Measurements from ENCODE around the gene SLC25A47.
"Not testable (repeated sequence)": the region's sequence is repeated elsewhere in the genome, so short reads cannot be mapped to it uniquely, and the experiment has no call there.

SLC25A47 gene, protein sequence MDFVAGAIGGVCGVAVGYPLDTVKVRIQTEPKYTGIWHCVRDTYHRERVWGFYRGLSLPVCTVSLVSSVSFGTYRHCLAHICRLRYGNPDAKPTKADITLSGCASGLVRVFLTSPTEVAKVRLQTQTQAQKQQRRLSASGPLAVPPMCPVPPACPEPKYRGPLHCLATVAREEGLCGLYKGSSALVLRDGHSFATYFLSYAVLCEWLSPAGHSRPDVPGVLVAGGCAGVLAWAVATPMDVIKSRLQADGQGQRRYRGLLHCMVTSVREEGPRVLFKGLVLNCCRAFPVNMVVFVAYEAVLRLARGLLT

DNA sequence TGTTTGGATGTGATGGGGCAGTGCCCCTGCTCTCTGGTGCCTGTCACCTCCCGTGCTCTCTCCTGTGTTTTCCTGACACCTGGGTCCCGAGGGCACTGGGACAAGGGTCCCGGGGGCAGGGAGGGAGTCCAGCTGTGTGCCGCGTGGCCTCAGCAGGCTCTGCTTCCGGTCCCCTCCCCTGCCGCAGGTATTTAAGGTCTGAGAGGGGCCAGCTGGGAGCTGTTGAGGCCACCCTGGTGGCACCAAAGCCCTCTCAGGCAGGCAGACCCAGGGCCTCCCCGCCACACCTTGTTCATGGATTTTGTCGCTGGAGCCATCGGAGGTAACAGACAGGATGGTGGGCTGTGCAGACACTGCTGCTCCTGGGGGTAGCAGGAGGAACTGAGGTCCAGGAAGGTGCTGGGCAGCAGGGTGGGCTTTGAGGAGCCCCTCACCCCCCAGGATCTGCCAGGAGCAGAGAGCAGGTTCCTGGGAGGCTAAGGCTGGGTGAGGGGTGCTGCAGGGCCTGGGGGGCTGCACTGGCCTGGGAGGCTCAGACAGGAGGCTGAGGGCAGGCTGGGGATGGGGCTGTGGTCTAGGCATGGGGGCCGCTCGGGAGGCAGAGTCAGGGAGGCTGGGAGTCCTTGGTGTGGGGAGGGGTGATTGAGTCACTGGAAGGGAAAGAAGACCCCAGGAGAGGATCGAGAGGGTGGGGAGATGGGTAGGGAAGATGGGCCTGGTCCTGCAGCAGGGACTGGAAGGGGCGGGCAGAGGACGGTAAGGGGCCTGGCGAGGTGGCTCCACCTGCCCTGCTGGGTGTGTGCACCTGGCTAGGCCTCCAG, at the start of gene SLC25A47:
Gene SLC25A47, plus strand, starts transcription at position 219 of the 821 bp plus-strand sequence. Its CDS starts 76 bp downstream, at position 295.
- no peak for DNase-seq

DNA sequence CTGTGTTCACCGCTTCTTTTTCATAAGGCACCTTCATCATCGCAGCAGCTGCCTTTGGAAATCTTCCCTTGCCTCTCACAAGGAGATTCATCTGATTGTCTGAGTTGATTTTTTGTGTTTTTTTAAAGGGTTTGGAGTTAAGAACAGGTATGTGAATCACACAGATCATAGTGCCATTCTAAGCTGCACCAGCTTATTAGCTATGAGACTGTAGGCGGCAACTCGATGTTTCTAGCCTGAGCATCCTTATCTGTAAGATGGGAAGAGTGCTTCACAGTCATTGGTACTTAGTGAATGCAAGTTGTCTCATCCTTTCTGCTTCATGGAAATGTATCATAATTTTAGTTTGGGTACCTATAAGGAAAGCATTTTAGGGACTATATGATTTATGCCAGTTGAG, 48.9 kb upstream of the SLC25A47 start:
- no peak for DNase-seq

DNA sequence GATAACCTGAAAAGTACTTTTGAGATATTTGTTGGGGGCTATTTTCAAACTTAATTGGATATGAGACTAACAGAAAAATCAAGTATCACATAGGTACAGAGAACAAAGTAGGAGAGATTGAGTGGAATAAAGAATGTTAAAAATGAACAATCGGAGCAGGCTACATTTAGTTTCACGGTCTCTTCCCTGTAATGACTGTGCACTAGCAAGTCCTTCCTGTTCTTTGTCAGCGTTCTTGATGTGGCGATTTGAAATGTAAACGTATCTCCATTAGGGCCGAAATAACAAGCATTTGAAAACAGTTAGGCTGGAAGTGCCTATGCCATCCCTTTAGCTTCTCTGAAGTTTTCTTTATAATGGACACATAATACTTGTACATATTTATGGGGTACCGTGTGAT, 47.9 kb upstream of the SLC25A47 start:
- no peak for DNase-seq

GRCh38 chr14:100278702-100279101, 44.4 kb upstream of the SLC25A47 start:
- no peak for DNase-seq

DNA sequence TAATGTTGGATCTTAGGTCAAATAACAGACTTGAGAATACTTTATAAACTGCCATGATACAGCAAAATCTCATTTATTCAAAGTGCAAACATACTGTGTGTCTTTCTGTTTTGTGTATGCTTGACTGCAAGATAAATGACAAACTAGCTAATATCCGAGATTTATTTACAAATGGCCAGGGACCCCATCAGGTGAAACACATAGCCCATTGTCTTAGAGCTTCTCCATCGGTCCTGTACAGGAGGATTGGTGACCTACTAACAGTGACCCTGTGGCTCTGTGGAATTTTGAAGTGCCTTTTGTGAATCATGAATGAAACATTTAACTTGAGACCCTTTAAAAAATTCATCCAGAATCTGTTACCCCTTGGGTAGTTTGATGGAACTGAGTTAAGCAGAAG, 44.0 kb upstream of the SLC25A47 start:
- DNase-seq = no peak

GRCh38 chr14:100279563-100279962, 43.6 kb upstream of the SLC25A47 start:
- DNase-seq = no peak

GRCh38 chr14:100281286-100282082, 41.7 kb upstream of the SLC25A47 start:
- no peak for DNase-seq

- DNase-seq = no peak
Observed at GRCh38 chr14:100282083-100282350, 41.1 kb upstream of the SLC25A47 start.

DNA sequence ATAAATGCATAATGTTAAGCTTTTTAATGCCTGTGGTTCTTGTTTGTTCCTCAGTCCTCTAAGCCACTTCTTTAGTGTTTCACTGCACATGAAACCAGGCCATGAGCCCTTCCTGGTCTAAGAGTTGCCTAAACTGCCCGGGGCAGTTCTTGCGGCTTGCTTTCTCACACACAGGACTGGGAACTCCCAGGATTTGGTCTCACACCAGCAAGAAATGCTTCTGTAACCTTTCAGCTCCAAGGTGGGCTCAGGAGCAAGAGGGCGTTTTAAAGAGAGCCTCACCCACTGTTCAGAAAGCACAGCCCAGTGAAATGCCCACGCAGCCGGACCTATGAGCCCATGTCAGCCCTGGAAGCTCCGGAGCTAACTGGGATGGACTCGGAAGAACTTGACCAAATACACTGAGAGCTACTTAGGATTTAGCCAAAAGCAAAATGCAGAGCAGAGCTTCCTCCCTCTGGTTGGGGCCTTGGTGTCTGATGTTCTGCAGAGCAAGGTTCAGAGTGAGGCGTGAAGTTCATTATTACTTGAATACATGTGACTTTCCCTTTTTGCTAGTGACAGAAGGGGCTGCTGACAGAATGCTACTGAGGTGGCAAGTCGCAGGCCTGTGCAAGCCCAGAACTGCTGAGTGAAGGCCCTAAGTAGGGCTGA, 40.2 kb upstream of the SLC25A47 start:
- DNase-seq = no peak

GRCh38 chr14:100283436-100283835, 39.7 kb upstream of the SLC25A47 start:
- DNase-seq = not testable (repeated sequence)

GRCh38 chr14:100283984-100284881, 38.9 kb upstream of the SLC25A47 start:
- no peak for DNase-seq

DNA sequence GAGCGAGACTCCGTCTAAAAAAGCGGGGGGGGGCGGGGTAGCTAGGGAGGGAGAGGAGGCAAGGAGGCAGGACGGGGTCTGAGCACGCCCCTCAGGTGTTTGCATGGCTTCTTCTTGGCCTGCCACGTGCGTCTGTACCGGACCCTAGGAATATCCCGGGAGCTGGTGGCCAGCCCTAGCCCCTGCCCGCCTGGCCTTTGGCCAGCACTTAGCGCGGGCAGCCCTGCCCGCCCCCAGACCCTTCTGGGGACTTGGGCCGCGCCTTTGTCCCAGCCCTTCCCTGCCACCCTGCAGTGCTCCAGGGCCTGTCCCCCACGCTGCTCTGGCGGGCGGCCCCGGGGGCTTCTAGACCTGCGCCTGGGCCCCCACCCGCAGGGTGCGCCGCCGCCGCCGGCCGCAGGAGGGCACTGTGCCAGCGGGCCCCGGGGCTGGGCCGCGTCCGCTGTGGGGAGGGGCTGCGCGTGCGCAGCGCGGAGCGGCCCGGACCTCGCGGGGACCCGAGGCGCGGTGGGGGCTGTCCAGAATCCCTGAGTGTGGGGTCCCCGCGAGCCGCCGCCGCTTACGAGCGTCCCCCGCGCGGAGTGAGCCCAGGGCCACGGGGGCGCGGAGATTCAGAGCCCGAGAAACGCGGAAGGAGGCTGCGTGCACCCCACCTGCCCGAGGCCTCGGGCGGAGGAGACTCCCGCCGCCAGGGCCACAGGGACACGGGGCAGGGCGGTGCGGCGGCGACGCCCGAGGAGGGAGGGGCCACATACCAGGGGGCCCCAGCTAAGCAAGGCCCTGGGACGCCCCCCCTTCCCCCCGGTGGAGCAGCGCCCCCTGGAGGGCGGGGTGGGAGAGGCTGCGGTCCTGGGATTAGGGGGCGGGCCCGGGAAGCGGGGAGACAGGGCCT, 37.9 kb upstream of the SLC25A47 start:
- peak; percentile 78 for DNase-seq

- no peak for DNase-seq
Observed at GRCh38 chr14:100285913-100286400, 37.2 kb upstream of the SLC25A47 start.

GRCh38 chr14:100286484-100287191, 36.5 kb upstream of the SLC25A47 start:
- no peak for DNase-seq

- peak; percentile 25 for DNase-seq
Observed at GRCh38 chr14:100287202-100287997, 35.7 kb upstream of the SLC25A47 start.

DNA sequence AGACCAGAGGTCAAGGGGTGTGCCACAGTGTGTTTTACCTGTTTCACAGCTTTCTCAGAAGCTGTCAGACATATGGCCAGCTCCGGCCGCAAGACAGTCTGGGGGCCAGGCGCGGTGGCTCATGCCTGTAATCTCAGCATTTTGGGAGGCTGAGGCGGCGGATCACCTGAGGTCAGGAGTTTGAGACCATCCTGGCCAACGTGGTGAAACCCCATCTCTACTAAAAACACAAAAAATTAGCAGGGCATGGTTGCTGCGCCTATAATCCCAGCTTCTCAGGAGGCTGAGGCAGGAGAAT, 35.2 kb upstream of the SLC25A47 start:
- DNase-seq = not testable (repeated sequence)

- DNase-seq = peak; percentile 50
Observed at GRCh38 chr14:100288382-100289185, 34.6 kb upstream of the SLC25A47 start.

- no peak for DNase-seq
Observed at GRCh38 chr14:100289916-100290606, 33.1 kb upstream of the SLC25A47 start.

Data from NCI-H2171 (cell line).